GM23338 (cell line): ENCODE results near the gene NAB2. TPM values are rescaled to one million over a fixed set of nuclear protein-coding genes. Genes with fewer than 3 reads are reported as not detected.

Experiments used
- ATAC-seq: fragments of 200-7000 bp; cut with Tn5 transposase; 3 replicates; pipeline ENCODE4 v1.9.1; 2020
- DNase-seq: peaks from one replicate; pipeline ENCODE4 v3.0.0-alpha.2; 2015; ENCODE audit warnings: low spot score
- H2AFZ ChIP-seq: fragments of 200-600 bp; sonication (generic); 2 replicates; pipeline ENCODE4 v1.8.0; 2016; ENCODE audit warnings: antibody characterized with exemption, mild to moderate bottlenecking, moderate library complexity
- H3F3A ChIP-seq: fragments of 200-600 bp; sonication (generic); replicated peaks from 2 replicates; pipeline ENCODE4 v1.8.0; 2017; ENCODE audit warnings: antibody characterized with exemption, mixed run types, low read depth
- H3K27ac ChIP-seq: fragments of 200-600 bp; sonication (generic); 2 replicates; pipeline ENCODE4 v1.6.1; 2016; ENCODE audit warnings: low read depth
- H3K27me3 ChIP-seq: fragments of 200-600 bp; sonication (generic); 2 replicates; pipeline ENCODE4 v1.8.0; 2016; ENCODE audit warnings: mild to moderate bottlenecking, mixed run types, moderate library complexity; ENCODE audit not compliant: insufficient read depth
- H3K36me3 ChIP-seq: fragments of 200-600 bp; sonication (generic); 2 replicates; pipeline ENCODE4 v1.8.0; 2016; ENCODE audit warnings: mild to moderate bottlenecking; ENCODE audit not compliant: insufficient read depth
- H3K4me1 ChIP-seq: fragments of 200-600 bp; sonication (generic); 2 replicates; pipeline ENCODE4 v1.8.0; 2016; ENCODE audit warnings: mild to moderate bottlenecking, moderate library complexity; ENCODE audit not compliant: insufficient read depth
- H3K4me2 ChIP-seq: fragments of 200-600 bp; sonication (generic); 2 replicates; pipeline ENCODE4 v1.7.1; 2017; ENCODE audit warnings: mixed run types
- H3K4me3 ChIP-seq: fragments of 200-600 bp; sonication (generic); 2 replicates; pipeline ENCODE4 v1.6.1; 2016; ENCODE audit warnings: mixed run types
- H3K79me2 ChIP-seq: fragments of 200-600 bp; sonication (generic); replicated peaks from 2 replicates; pipeline ENCODE4 v1.8.0; 2017; ENCODE audit warnings: mild to moderate bottlenecking; ENCODE audit not compliant: insufficient read depth
- H3K9me2 ChIP-seq: fragments of 200-600 bp; sonication (generic); 2 replicates; pipeline ENCODE4 v1.8.0; 2017; ENCODE audit not compliant: insufficient read depth
- H4K20me1 ChIP-seq: fragments of 200-600 bp; sonication (generic); replicated peaks from 2 replicates; pipeline ENCODE4 v1.8.0; 2017; ENCODE audit warnings: mild to moderate bottlenecking; ENCODE audit not compliant: insufficient read depth
- H3K27ac Mint-ChIP-seq: 2 replicates; pipeline ENCODE4 v1.8.0; 2020; ENCODE audit warnings: inconsistent platforms, mild to moderate bottlenecking, moderate library complexity, mixed read lengths
- H3K27me3 Mint-ChIP-seq: 3 replicates; pipeline ENCODE4 v1.8.0; 2022; ENCODE audit warnings: low read depth, mild to moderate bottlenecking, moderate library complexity, mixed read lengths, inconsistent platforms; ENCODE audit not compliant: insufficient read depth, poor library complexity
- H3K36me3 Mint-ChIP-seq: 3 replicates; pipeline ENCODE4 v1.8.0; 2021; ENCODE audit warnings: low read depth, mild to moderate bottlenecking, inconsistent platforms, moderate library complexity, mixed read lengths
- H3K4me1 Mint-ChIP-seq: 3 replicates; pipeline ENCODE4 v1.8.0; 2020; ENCODE audit warnings: mild to moderate bottlenecking, inconsistent platforms, mixed read lengths
- H3K4me3 Mint-ChIP-seq: 3 replicates; pipeline ENCODE4 v1.8.0; 2021; ENCODE audit warnings: moderate library complexity, mild to moderate bottlenecking, inconsistent platforms, mixed read lengths
- H3K9me3 Mint-ChIP-seq: 3 replicates; pipeline ENCODE4 v1.8.0; 2020; ENCODE audit warnings: moderate library complexity, mild to moderate bottlenecking, inconsistent platforms, mixed read lengths
- CREB1 ChIP-seq: fragments of 250-450 bp; sonication (Bioruptor Pico); IDR thresholded peaks from 2 replicates; pipeline ENCODE4 v1.5.0; 2020; ENCODE audit warnings: low read depth, mild to moderate bottlenecking, moderate library complexity
- CTCF ChIP-seq, 2 experiments: fragments of 200-600 bp in 1 of 2; sonication (generic) in 1 of 2; conservative IDR thresholded peaks; 2 replicates each; pipeline versions ENCODE4 v1.5.1 to v1.6.1; 2016 to 2017; ENCODE audit warnings: antibody characterized with exemption in 2 of 2, low read depth in 2 of 2, mild to moderate bottlenecking in 2 of 2, moderate library complexity in 1 of 2
- ETS1 ChIP-seq: IDR thresholded peaks from 2 replicates; pipeline ENCODE4 v1.6.1; 2016; ENCODE audit warnings: antibody characterized with exemption
- EZH2 ChIP-seq: fragments of 200-600 bp; sonication (generic); IDR thresholded peaks from one replicate; pipeline ENCODE4 v1.8.0; 2017; ENCODE audit warnings: antibody characterized with exemption, mild to moderate bottlenecking, low read depth; ENCODE audit not compliant: unreplicated experiment
- EZH2phosphoT487 ChIP-seq: fragments of 200-600 bp; sonication (generic); IDR thresholded peaks from one replicate; pipeline ENCODE4 v1.8.1; 2018; ENCODE audit warnings: antibody characterized with exemption; ENCODE audit not compliant: unreplicated experiment
- JUNB ChIP-seq: IDR thresholded peaks from one replicate; pipeline ENCODE4 v1.6.1; 2016; ENCODE audit warnings: antibody characterized with exemption; ENCODE audit not compliant: unreplicated experiment
- NANOG ChIP-seq: IDR thresholded peaks from 2 replicates; pipeline ENCODE4 v1.6.1; 2016; ENCODE audit warnings: antibody characterized with exemption, borderline replicate concordance
- POLR2AphosphoS5 ChIP-seq: IDR thresholded peaks from 2 replicates; pipeline ENCODE4 v1.6.1; 2016; ENCODE audit warnings: antibody characterized with exemption, low read depth
- REST ChIP-seq: IDR thresholded peaks from one replicate; pipeline ENCODE4 v1.6.1; 2018; ENCODE audit warnings: antibody characterized with exemption; ENCODE audit not compliant: unreplicated experiment
- STAT1 ChIP-seq: IDR thresholded peaks from one replicate; pipeline ENCODE4 v1.6.1; 2016; ENCODE audit warnings: antibody characterized with exemption; ENCODE audit not compliant: unreplicated experiment
- ZNF114 ChIP-seq: fragments of 250-450 bp; sonication (Bioruptor Pico); IDR thresholded peaks from 2 replicates; pipeline ENCODE4 v1.5.0; 2020; ENCODE audit warnings: mild to moderate bottlenecking, moderate library complexity
- ZNF331 ChIP-seq: fragments of 250-450 bp; sonication (Bioruptor Pico); IDR thresholded peaks from 2 replicates; pipeline ENCODE4 v1.5.0; 2020; ENCODE audit warnings: low read depth, mild to moderate bottlenecking, moderate library complexity
- polyA plus RNA-seq: library from polyadenylated mRNA; unstranded; fragments of >200 nt; fragmentation: Nextera tagmentation; extraction: Ambion mirVana; gene quantifications from 2 replicates; pipeline ENCODE4 v1.2.1, GENCODE V29; 2016
- total RNA-seq: library from RNA; depleted of rRNA; stranded (reverse); fragments of >200 nt; shearing (Covaris generic); gene quantifications from 2 replicates; pipeline ENCODE4 v1.2.3, GENCODE V29; 2014

The NAB2 gene
- total and polyA plus RNA-seq, 2 experiments from 2014 or later = 6.5 to 19.8 TPM

- H3K9me2 ChIP-seq = no peaks in the 10 kb centered on the region
- H3K4me2 ChIP-seq = no peak overlapping the region
- Mint-ChIP-seq H3K9me3 (no peaks in the 10 kb centered on the region), H3K27me3 (peaks cover 25% of the 10 kb centered on the region), H3K4me1 (peaks cover 38% of the 10 kb centered on the region), H3K4me3 (no peak overlapping the region), H3K36me3 (peaks cover 46% of the 10 kb centered on the region), H3K27ac (no peak overlapping the region)
- no peak overlapping the region for H2AFZ ChIP-seq
- H3K4me3 ChIP-seq = no peak overlapping the region
- DNase-seq = no peak
- H3K79me2 ChIP-seq = no peaks in the 10 kb centered on the region
- TF ChIP-seq ZNF114 (CRISPR knock-in tag) (no peak), JUNB (no peak), STAT1 (no peak), POLR2AphosphoS5 (no peak), NANOG (no peak), EZH2phosphoT487 (no peak), EZH2 (no peak), REST (no peak)
- H3K36me3 ChIP-seq = no peaks in the 10 kb centered on the region
- H4K20me1 ChIP-seq = no peaks in the 10 kb centered on the region; the same call in 1 of the 2 replicates
- H3F3A ChIP-seq = peaks cover 10% of the 10 kb centered on the region; the same call in 1 of the 2 replicates
- H3K27me3 ChIP-seq = no peaks in the 10 kb centered on the region
- peaks cover 27% of the 10 kb centered on the region for H3K4me1 ChIP-seq
- ATAC-seq = no peak
- H3K27ac ChIP-seq = no peak overlapping the region
Observed at GRCh38 chr12:57097554-57097835, 8.6 kb downstream of the NAB2 start.

DNA sequence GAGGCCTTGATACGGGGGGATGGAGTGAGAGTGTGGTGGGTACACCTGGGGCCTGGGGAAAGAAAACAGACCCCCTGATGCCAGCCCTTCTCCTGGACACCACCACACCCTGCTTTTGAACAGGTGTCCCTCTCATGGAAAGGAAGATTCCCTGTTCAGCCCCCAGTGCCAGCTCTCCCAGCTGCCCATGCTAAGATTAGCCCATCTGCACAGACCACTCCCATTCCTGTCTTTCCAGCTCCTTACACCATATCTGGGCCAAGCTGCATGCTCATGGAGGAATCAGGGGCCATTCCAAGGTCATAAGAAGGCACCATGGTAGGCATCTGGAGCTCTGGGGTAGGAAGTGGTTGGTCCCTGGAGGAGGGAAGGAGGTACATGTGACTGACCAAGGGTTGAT is 9.6 kb downstream of the NAB2 start:
- no peak overlapping the region for H3K27ac ChIP-seq
- no peaks in the 10 kb centered on the region for H3K36me3 ChIP-seq
- Mint-ChIP-seq H3K27me3 (peaks cover 23% of the 10 kb centered on the region), H3K36me3 (peaks cover 38% of the 10 kb centered on the region), H3K9me3 (no peaks in the 10 kb centered on the region), H3K4me3 (no peak overlapping the region), H3K4me1 (peaks cover 28% of the 10 kb centered on the region), H3K27ac (no peak overlapping the region)
- no peak for ATAC-seq
- H3K27me3 ChIP-seq = no peaks in the 10 kb centered on the region
- no peaks in the 10 kb centered on the region for H3K79me2 ChIP-seq
- no peaks in the 10 kb centered on the region for H3K9me2 ChIP-seq
- peaks cover 20% of the 10 kb centered on the region for H3K4me1 ChIP-seq
- peaks cover 6% of the 10 kb centered on the region; the same call in 1 of the 2 replicates for H3F3A ChIP-seq
- no peak overlapping the region for H2AFZ ChIP-seq
- DNase-seq = no peak
- no peak overlapping the region for H3K4me3 ChIP-seq
- H4K20me1 ChIP-seq = no peaks in the 10 kb centered on the region
- no peak overlapping the region for H3K4me2 ChIP-seq
- TF ChIP-seq CTCF (conservative IDR thresholded peaks at IDR 0.05; ENCODE audit: low read depth in 2 of 2) (no peak), ZNF114 (CRISPR knock-in tag) (no peak), CREB1 (CRISPR knock-in tag) (no peak), EZH2phosphoT487 (no peak), STAT1 (no peak), ZNF331 (CRISPR knock-in tag) (no peak), JUNB (no peak), REST (no peak), EZH2 (no peak), POLR2AphosphoS5 (no peak), ETS1 (no peak)
